GM12872 (cell line): Measurements from ENCODE around the gene PRCD.

Experiments used
- CTCF ChIP-seq: IDR thresholded peaks from 3 replicates; pipeline ENCODE4 v1.5.1; 2011; ENCODE audit warnings: low read depth, mild to moderate bottlenecking, low read length, moderate library complexity; ENCODE audit not compliant: insufficient read depth

PRCD gene

GRCh38 chr17:76495663-76496400, 44.0 kb upstream of the PRCD start:
- no peak for TF ChIP-seq CTCF

GRCh38 chr17:76496464-76496863, 43.4 kb upstream of the PRCD start:
- no peak for TF ChIP-seq CTCF

- TF ChIP-seq CTCF: no peak
Measured at GRCh38 chr17:76497699-76497978, 42.2 kb upstream of the PRCD start.

- no peak for TF ChIP-seq CTCF
Measured at GRCh38 chr17:76497979-76498875, 41.6 kb upstream of the PRCD start.

GRCh38 chr17:76498876-76499251, 41.0 kb upstream of the PRCD start:
- no peak; the same call in 2 of the 3 replicates for TF ChIP-seq CTCF

GRCh38 chr17:76499267-76499667, 40.6 kb upstream of the PRCD start:
- no peak for TF ChIP-seq CTCF

GRCh38 chr17:76500074-76500746, 39.6 kb upstream of the PRCD start:
- no peak for TF ChIP-seq CTCF
